AG10803 (cell line): ENCODE data around the gene TMA7.
"Not testable (repeated sequence)": the region's sequence is repeated elsewhere in the genome, so short reads cannot be mapped to it uniquely, and the experiment has no call there.

Experiments used
- DNase-seq: peaks from one replicate; pipeline ENCODE4 v3.0.0; 2010; ENCODE audit warnings: low read depth
- H3K4me3 ChIP-seq: 2 replicates; pipeline ENCODE4 v1.5.1; 2011; ENCODE audit warnings: mild to moderate bottlenecking, low read length, control low read depth
- TF ChIP-seq, protein P1 (sequence below): conservative IDR thresholded peaks from 2 replicates; pipeline ENCODE4 v1.5.1; 2011; ENCODE audit warnings: mild to moderate bottlenecking, low read length, control low read depth, inconsistent platforms

TMA7 gene

DNA sequence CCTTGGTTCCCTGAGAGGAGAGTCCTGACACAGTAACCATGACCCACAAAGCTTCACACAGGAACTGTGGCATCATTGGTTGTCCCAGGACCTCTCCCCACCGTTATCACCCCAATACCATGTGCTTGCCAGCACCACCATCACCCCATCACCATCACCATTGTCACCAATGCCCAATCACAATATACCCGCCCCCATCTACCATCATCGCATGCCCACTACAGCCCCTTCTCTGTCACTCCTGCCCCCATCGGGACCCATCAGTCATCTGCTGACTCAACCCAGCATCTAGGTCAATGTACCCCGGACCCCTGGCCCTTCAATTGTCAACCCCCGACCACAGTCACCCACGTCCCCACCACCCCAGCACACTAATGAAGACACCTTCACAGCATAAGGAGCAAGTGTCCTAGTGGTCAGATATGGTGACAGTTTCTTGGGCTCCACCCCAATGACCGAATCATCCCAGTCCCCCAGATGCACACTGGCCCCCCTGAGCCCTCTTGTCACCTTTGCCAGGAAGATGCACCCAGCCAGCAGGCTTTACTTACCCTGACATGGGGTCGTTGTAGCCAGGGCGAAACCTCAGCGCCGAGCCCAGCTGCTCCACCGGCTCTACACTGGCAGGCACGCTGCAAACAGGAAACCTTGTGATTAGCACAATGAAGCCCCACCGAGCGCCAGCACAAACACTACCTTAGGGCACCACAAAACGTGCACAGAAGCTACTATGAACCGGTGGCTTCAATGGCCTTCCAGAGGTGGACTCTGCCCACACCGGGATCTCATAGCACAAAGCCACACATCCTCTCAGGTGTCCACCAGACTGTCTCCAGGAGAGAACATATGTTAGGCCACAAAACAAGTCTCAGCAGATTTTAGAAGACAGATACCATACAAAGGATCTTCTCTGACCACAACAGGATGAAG, 38.8 kb downstream of the TMA7 start:
- TF ChIP-seq, protein P1, sequence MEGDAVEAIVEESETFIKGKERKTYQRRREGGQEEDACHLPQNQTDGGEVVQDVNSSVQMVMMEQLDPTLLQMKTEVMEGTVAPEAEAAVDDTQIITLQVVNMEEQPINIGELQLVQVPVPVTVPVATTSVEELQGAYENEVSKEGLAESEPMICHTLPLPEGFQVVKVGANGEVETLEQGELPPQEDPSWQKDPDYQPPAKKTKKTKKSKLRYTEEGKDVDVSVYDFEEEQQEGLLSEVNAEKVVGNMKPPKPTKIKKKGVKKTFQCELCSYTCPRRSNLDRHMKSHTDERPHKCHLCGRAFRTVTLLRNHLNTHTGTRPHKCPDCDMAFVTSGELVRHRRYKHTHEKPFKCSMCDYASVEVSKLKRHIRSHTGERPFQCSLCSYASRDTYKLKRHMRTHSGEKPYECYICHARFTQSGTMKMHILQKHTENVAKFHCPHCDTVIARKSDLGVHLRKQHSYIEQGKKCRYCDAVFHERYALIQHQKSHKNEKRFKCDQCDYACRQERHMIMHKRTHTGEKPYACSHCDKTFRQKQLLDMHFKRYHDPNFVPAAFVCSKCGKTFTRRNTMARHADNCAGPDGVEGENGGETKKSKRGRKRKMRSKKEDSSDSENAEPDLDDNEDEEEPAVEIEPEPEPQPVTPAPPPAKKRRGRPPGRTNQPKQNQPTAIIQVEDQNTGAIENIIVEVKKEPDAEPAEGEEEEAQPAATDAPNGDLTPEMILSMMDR: no peak
- DNase-seq: no peak
- no peak overlapping the region for H3K4me3 ChIP-seq

DNA sequence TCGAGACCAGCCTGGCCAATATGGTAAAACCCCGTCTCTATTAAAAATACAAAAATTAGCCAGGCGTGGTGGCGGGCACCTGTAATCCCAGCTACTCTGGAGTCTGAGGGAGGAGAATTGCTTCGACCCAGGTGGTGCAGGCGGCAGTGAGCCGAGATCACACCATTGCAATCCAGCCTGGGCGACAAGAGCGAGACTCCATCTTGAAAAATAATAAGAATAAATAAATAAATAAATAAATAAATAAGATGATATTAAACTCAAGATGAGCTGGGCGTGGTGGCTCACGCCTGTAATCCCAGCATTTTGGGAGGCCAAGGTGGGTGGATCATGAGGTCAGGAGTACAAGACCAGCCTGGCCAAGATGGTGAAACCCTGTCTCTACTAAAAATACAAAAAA, 40.8 kb downstream of the TMA7 start:
- DNase-seq, H3K4me3 ChIP-seq: not testable (repeated sequence)

DNA sequence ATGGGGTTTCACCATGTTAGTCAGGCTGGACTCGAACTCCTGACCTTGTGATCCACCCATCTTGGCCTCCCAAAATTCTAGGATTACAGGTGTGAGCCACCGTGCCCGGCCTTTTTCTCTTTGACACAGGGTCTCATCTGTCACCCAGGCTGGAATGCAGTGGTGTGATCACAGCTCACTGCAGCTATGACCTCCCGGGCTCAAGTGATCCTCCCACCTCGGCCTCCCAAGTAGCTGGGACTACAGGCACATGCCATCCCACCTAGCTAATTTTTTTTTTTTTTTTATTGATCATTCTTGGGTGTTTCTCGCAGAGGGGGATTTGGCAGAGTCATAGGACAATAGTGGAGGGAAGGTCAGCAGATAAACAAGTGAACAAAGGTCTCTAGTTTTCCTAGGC, 42.8 kb downstream of the TMA7 start:
- not testable (repeated sequence) for DNase-seq, H3K4me3 ChIP-seq

DNA sequence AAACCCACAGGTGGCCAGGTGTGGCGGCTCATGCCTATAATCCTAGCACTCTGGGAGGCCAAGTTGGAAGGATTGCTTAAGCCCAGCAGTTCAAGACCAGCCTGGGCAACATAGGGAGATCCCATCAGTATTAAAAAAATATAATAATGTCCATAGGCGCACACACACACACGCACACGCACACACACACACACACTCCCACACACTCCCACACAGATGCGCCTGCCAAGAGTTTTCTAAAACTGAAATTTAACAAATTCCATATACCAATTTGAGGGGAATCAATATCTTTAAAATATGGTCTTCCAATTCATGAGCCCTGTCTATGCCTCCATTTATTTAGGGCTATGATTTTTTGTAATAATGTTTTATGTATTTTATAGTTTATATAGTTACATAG, 46.9 kb downstream of the TMA7 start:
- no peak overlapping the region for H3K4me3 ChIP-seq
- TF ChIP-seq, protein P1: no peak
- DNase-seq: no peak

DNA sequence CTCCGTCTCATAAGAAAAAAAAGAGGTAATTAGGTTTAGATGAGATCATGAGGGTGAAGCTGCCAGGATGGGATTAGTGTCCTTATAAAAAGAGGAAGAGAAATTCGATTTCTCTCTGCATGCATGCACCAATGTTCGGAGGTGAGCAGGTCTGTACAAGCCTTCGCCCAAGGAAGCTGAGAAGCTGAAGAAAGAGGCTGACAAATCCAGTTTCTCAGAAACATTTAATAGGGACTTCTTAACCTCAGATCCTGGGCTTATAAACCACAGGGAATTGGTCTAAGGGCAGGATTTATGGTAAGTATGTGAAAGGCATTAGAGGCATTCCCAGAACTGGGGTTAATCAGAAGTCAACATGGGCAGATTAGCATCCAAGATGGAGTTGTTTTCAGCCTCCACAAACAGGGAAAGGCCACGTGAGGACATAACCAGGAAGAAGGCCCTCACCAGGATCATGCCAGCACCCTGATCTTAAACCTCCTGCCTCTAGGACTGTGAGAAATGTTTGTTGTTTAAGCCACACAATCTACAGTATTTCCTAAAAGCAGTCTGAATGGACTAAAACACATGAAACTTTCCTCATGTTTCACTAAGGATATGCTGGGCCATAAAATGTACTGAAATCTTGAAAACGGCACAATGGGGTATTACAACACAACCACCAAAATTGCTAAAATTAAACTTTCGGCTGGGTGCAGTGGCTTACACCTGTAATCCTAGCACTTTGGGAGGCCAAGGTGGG, 52.6 kb downstream of the TMA7 start:
- H3K4me3 ChIP-seq: no peak overlapping the region
- TF ChIP-seq, protein P1: no peak
- peak; percentile 70 for DNase-seq

DNA sequence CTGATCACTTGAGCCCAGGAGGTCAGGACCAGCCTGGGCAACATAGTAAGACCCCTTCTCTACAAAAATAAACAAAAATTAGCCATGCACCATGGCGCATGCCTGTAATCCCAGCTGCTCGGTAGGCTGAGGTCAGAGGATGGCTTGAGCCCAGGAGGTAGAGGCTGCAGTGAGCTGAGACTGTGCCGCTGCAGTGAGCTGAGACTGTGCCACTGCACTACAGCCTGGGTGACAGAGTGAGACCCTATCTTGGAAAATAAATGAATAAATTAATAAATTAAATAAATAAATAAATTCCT, 53.1 kb downstream of the TMA7 start:
- no peak overlapping the region for H3K4me3 ChIP-seq
- TF ChIP-seq, protein P1: no peak
- DNase-seq: no peak
